DOHH2 (cell line): ENCODE data around the gene NAGPA.

Experiments
- H3F3A ChIP-seq: fragments of 200-600 bp; sonication (generic), shearing (Covaris generic); 2 replicates; pipeline ENCODE4 v1.6.0; 2016; ENCODE audit warnings: antibody characterized with exemption, mild to moderate bottlenecking; ENCODE audit not compliant: control insufficient read depth, insufficient read depth
- H3K27ac ChIP-seq: fragments of 200-600 bp; sonication (generic); 2 replicates; pipeline ENCODE4 v1.5.1; 2014; ENCODE audit warnings: low read depth, mild to moderate bottlenecking, low read length, moderate library complexity
- H3K27me3 ChIP-seq: fragments of 200-600 bp; sonication (generic); 2 replicates; pipeline ENCODE4 v1.6.1; 2014; ENCODE audit warnings: mild to moderate bottlenecking, low read length, mixed read lengths; ENCODE audit not compliant: control insufficient read depth
- H3K36me3 ChIP-seq: fragments of 200-600 bp; sonication (generic); 2 replicates; pipeline ENCODE4 v1.6.1; 2014; ENCODE audit warnings: mild to moderate bottlenecking, low read length, moderate library complexity, mixed read lengths; ENCODE audit not compliant: control insufficient read depth
- H3K4me1 ChIP-seq: fragments of 200-600 bp; sonication (generic); 2 replicates; pipeline ENCODE4 v1.6.1; 2014; ENCODE audit warnings: mild to moderate bottlenecking, low read length, mixed read lengths; ENCODE audit not compliant: control insufficient read depth
- H3K4me2 ChIP-seq: fragments of 200-600 bp; sonication (generic); 2 replicates; pipeline ENCODE4 v1.6.0; 2014; ENCODE audit warnings: mild to moderate bottlenecking, low read length, moderate library complexity
- H3K4me3 ChIP-seq: fragments of 200-600 bp; sonication (generic); 2 replicates; pipeline ENCODE4 v1.5.1; 2014; ENCODE audit warnings: mild to moderate bottlenecking, low read length, mixed read lengths
- H3K79me2 ChIP-seq: fragments of 200-600 bp; sonication (generic); 2 replicates; pipeline ENCODE4 v1.6.1; 2014; ENCODE audit warnings: mild to moderate bottlenecking, low read length, mixed read lengths; ENCODE audit not compliant: control insufficient read depth
- H3K9me2 ChIP-seq: fragments of 200-600 bp; sonication (generic); replicated peaks from 2 replicates; pipeline ENCODE4 v1.6.1; 2014; ENCODE audit warnings: mild to moderate bottlenecking, low read length, mixed read lengths; ENCODE audit not compliant: control insufficient read depth
- H3K9me3 ChIP-seq: fragments of 200-600 bp; sonication (generic); 2 replicates; pipeline ENCODE4 v1.6.1; 2014; ENCODE audit warnings: antibody characterized with exemption, low read length, mixed read lengths; ENCODE audit not compliant: control insufficient read depth, insufficient read depth
- H4K20me1 ChIP-seq: fragments of 200-600 bp; sonication (generic); 2 replicates; pipeline ENCODE4 v1.6.0; 2014; ENCODE audit warnings: low read depth, mild to moderate bottlenecking, antibody characterized with exemption, low read length, moderate library complexity; ENCODE audit not compliant: control insufficient read depth, insufficient read depth
- EZH2phosphoT487 ChIP-seq: fragments of 200-600 bp; sonication (generic); IDR thresholded peaks from 2 replicates; pipeline ENCODE4 v1.6.1; 2017; ENCODE audit warnings: borderline replicate concordance, mild to moderate bottlenecking, antibody characterized with exemption, low read length, moderate library complexity, mixed read lengths
- TF ChIP-seq, protein P1 (sequence below): fragments of 200-600 bp; sonication (generic); IDR thresholded peaks from one replicate; pipeline ENCODE4 v1.5.1; 2014; ENCODE audit warnings: antibody characterized with exemption, mild to moderate bottlenecking, low read depth, low read length; ENCODE audit not compliant: poor library complexity, severe bottlenecking

The NAGPA gene

DNA sequence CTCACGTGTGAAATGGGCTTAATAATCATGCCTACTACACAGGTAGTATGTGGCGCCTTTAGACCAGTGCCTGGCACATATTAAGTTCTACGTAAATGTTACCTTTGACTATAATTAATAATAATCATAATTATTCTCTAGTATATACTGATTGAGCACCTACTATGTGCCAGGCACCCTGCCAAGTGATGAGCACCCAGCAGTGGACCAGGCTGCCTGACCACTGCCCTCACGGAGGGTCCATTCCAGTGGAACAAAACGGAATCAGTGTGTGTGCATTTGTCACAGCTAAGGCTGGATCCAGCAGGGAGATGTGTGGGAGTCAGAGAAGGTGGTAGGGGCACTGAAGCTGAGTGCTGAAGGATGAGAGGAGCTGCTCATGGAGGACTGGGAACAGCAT, 45.1 kb downstream of the NAGPA start:
- TF ChIP-seq, protein P1, sequence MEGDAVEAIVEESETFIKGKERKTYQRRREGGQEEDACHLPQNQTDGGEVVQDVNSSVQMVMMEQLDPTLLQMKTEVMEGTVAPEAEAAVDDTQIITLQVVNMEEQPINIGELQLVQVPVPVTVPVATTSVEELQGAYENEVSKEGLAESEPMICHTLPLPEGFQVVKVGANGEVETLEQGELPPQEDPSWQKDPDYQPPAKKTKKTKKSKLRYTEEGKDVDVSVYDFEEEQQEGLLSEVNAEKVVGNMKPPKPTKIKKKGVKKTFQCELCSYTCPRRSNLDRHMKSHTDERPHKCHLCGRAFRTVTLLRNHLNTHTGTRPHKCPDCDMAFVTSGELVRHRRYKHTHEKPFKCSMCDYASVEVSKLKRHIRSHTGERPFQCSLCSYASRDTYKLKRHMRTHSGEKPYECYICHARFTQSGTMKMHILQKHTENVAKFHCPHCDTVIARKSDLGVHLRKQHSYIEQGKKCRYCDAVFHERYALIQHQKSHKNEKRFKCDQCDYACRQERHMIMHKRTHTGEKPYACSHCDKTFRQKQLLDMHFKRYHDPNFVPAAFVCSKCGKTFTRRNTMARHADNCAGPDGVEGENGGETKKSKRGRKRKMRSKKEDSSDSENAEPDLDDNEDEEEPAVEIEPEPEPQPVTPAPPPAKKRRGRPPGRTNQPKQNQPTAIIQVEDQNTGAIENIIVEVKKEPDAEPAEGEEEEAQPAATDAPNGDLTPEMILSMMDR: no peak
- no peak for TF ChIP-seq EZH2phosphoT487
- Histone ChIP-seq H3K4me2 (no peak overlapping the region), H3K27ac (no peak overlapping the region), H3K9me3 (no peaks in the 10 kb centered on the region), H3K4me3 (no peak overlapping the region), H3K27me3 (0 out of 2 replicates have a peak, but pooled peaks cover 2% of the 10 kb centered on the region), H3F3A (no peaks in the 10 kb centered on the region), H3K4me1 (no peaks in the 10 kb centered on the region; the same call in 1 of the 2 replicates), H3K9me2 (no peaks in the 10 kb centered on the region), H3K79me2 (no peaks in the 10 kb centered on the region), H3K36me3 (no peaks in the 10 kb centered on the region), H4K20me1 (no peaks in the 10 kb centered on the region)

DNA sequence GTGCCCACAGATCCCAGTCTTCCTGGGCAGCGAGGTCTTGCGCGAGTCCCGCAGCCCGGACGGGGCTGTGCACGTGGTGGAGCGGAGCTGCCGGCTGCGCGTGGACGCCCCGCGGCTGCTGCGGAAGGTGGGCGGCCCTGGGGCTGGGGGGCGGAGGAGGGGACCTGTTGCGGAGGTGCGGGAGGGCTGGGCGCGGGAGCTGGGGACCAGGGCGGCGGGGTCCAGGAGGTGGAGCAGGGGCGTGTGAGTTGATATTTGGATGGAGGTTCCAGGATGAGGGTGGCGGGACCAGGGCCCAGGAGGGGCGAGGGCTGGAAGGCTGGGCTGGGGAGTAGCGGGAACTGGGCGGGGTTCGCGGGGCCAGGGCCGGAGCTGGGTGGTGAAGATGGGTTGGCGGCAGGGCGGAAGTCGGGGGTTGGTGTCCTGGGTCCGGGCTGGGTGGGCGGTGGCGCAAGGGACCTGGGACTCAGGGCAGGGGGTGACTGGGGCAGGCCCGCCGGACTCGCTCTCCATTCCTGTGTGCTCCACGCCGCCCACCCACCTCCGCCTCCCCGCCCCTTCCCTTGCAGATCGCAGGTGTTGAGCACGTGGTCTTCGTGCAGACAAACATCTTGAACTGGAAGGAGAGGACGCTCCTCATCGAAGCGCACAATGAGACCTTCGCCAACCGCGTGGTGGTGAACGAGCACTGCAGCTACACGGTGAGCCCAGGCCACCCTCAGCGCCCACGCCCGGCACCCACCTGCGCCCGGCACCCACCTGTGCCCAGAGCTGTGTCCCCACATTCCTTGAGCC, 46.0 kb downstream of the NAGPA start:
- no peaks in the 10 kb centered on the region for H3K36me3 ChIP-seq
- H3F3A ChIP-seq: no peaks in the 10 kb centered on the region
- no peak for TF ChIP-seq EZH2phosphoT487
- TF ChIP-seq, protein P1: no peak
- no peaks in the 10 kb centered on the region for H4K20me1 ChIP-seq
- no peak overlapping the region for H3K27ac ChIP-seq
- no peaks in the 10 kb centered on the region for H3K79me2 ChIP-seq
- no peaks in the 10 kb centered on the region for H3K9me2 ChIP-seq
- H3K4me3 ChIP-seq: no peak overlapping the region
- H3K27me3 ChIP-seq: 0 out of 2 replicates have a peak, but pooled peaks cover 2% of the 10 kb centered on the region
- H3K4me2 ChIP-seq: no peak overlapping the region
- H3K9me3 ChIP-seq: no peaks in the 10 kb centered on the region
- H3K4me1 ChIP-seq: no peaks in the 10 kb centered on the region; the same call in 1 of the 2 replicates

DNA sequence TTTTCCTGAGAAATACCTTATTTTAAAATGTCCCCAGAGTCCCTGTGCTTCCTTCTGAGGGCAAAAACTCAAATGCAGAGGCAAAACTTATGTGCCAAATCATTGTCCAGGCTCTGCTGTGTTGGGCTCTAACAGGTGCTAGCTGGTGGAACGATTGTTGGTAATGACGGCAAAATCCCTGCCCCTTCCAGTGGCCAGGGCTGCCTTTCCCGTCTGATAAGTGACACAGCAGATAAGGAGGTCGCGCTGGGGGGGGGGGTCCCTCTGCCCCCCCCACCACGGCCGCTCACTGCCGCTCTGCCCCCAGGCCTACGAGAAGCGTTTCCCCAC, 46.5 kb downstream of the NAGPA start:
- Histone ChIP-seq H3K9me3 (no peaks in the 10 kb centered on the region), H3K36me3 (no peaks in the 10 kb centered on the region), H3K9me2 (no peaks in the 10 kb centered on the region), H3K4me3 (no peak overlapping the region), H3K27me3 (0 out of 2 replicates have a peak, but pooled peaks cover 2% of the 10 kb centered on the region), H3F3A (no peaks in the 10 kb centered on the region), H3K79me2 (no peaks in the 10 kb centered on the region), H3K27ac (no peak overlapping the region), H3K4me1 (no peaks in the 10 kb centered on the region; the same call in 1 of the 2 replicates), H3K4me2 (no peak overlapping the region), H4K20me1 (no peaks in the 10 kb centered on the region)
- TF ChIP-seq EZH2phosphoT487: no peak
- TF ChIP-seq, protein P1: no peak
